ENCODE measurements around the gene PCDH1.
"Not testable (repeated sequence)": the region's sequence is repeated elsewhere in the genome, so short reads cannot be mapped to it uniquely, and the experiment has no call there.

Gene PCDH1

DNA sequence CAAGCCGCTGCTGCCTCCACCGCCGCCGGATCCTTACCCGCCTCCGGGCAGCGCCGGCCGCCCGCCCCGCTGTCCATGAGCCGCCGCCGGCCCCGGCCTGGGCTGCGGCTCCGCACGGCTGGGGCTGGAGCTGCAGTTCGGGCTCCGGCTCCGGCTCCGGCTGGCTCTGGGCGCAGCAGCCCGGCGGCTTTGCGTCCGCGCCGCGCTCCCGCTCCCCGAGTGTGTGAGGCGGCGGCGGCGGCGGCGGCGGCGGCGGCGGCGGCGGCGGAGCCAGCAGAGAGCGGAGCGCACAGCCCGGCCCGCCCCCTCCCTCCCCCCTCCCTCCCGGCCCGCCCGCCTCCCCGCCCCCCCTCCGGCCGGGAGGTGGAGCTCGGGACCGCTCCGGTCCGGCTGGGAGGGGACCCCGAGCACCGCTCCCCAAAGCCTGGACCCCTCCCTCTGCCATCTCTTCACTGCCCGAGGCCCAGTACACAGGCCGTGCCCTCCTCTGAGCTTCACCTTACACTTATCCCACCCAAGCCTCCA lies at the start of gene PCDH1:
Gene PCDH1 (minus strand): TSS at position 225 of the 525 bp plus-strand sequence. CDS start 148 bp downstream, at position 77.
- DNase-seq (ENCODE audit: low read depth): no peak

DNA sequence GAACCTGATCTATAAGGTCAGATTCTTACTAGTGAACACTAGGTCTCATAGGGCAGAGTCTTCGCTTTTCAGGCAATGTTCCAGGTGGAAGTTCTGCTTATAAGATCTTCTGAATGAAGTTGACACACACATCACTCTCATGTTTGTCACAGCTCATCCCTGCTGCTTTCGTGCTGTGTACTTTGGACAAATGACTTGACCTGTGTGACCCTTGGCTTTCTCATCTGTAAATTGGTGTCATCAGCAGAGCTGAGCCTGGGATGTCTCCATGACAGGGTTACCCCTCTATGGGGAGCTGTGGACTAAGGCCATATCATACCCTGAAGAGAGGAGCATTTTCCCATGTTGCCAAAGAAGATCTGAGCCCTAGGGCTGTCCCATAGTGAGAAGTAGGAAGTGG lies 48.2 kb upstream of the PCDH1 start:
- no peak for DNase-seq (ENCODE audit: low read depth)

DNA sequence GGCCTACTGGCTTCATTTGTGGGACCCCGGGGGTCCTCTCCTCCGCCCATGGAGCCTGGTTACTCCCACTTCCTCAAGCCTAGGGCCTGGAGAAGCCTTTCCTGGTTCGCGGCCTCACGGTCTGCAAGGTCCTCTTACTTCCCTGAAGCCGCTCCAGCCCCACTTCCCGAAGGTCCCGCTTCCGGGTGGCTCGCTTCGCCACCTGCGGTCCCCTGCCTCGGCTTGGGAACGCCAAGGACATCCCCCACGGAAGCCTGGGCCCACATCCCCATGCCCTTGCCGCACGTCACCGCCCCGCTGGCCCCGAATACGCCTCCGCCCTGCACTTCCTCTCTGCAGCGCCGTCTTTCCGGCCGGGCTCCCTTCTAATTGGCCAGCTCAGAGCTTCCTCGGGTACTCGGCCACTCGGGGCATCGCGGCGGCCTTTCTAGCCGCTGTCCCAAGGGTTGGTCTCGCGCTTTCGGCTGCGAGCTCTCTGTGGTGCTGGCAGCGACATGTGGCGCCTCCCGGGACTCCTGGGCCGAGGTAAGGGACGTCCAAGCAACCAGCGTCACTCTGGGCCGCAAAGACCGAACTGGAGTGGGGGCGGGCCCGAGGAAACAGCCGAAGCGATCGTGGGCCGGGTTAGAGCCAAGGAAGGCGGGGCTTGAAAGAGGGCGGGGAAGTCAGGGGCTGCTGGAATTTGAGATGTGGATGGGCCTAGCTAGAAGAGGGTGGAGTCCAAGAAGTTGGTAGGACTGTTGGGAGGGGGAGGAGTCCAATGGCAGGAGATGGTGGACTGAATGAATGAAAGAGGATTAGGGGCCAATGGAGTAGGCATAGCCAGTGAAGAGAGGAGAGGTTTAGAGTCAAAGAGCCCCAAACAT lies 45.5 kb upstream of the PCDH1 start, which contains the start of gene DELE1:
Gene DELE1 (plus strand): TSS at position 424 of the 866 bp plus-strand sequence. CDS start 71 bp downstream, at position 495.
- peak; percentile 90 for DNase-seq (ENCODE audit: low read depth)

DNA sequence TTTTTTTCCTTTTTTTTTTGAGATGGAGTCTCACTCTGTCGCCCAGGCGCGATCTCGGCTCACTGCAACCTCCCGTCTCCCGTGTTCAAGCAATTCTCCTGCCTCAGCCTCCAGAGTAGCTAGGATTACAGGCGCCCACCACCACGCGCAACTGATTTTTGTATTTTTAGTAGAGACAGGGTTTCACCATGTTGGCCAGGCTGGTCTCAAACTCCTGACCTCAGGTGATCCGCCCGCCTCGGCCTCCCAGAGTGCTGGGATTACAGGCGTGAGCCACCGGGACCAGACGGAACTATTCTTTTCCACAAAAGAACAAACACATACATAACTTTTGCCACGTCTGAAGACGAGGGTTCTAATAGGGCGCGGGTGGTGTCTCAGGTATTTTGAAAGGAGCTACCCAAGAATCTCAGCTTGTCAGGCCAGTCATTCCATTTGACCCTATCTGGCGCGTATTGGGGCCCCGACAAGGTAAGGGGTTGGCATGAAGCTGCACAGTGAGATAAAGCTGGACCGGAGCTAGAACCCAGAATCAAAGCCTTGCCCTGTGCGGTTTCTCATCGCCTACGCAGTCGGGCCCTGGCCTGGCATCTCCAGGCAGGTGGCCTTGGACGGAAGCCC lies 44.7 kb upstream of the PCDH1 start:
- DNase-seq (ENCODE audit: low read depth): not testable (repeated sequence)

DNA sequence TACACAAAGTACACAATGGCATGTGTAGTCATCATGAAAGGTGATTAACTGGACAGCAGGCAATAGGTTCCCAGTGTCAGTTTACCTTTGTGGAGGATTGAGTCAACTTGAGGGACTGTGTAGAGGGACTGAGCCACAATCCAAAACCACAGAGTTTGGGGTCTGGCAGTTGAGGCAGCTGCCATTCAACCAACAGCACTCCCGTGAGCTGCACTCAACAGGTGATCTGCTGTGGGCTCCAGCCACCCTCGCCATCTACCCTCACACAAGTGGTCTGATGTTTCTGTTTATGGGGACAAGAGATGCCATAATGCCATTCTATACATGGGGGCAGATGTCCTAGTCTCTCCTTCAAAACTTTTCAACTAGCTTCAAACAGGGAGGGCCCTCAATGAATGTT lies 42.6 kb upstream of the PCDH1 start:
- no peak for DNase-seq (ENCODE audit: low read depth)

DNA sequence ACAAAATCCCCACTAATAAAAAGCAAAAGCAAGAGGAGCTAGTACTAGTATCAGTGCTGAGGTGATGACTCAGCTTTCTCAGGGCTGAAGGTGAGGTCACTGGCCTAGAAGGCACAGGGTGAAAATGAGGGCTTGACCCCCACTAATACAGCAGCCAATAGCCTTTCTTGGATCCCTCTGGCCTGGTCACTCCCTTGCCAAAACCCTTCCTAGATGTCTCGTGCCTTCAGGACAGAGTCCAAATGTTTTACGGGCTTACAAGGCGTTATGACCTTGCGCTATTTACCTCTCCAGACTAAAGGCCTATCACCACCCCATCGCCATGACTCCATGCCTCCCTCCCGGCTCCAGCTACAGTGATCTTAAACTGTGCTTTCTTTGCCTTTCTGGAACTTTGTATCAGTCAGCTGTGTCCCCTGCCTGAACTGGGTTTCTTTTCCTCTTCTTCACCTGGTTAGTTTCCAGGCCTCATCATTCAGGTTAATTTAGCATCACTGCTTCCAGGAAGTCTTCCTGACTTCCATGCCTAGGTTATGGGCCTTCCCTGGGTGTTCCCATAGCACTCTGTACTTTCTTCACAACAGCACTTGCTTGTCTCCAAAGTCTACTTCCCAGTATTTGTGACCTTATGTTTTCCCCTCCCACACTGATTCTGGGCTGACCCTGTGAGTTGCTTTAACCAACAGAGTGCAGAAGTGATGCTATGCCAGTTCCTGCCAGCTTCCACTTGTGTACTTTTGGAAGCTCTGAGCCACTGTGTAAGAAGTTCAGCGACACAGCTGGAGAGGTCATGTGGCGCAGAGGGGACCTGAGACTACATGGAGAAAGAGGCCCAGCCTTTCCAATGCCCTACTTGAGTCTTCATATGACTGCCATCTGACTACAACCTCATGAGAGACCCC lies 41.3 kb upstream of the PCDH1 start:
- no peak for DNase-seq (ENCODE audit: low read depth)

DNA sequence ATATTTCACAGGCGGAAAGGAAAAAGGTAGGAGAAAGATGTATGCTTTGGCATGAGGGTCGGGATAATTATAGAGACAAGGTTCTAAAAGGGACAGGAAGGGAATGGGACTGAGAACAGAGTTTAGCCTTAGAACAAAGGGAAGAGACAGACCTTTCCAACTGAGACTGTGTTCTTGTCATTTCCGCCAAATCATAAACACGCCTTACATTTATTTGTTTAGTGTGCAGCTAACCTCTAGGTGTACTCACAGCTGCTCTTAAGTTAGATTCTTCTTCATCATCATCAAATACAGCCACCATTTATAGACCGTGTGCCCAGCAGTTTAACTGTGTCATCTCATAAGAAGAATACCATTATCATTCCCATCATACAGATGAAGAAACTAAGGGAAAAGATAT lies 39.5 kb upstream of the PCDH1 start:
- no peak for DNase-seq (ENCODE audit: low read depth)

DNA sequence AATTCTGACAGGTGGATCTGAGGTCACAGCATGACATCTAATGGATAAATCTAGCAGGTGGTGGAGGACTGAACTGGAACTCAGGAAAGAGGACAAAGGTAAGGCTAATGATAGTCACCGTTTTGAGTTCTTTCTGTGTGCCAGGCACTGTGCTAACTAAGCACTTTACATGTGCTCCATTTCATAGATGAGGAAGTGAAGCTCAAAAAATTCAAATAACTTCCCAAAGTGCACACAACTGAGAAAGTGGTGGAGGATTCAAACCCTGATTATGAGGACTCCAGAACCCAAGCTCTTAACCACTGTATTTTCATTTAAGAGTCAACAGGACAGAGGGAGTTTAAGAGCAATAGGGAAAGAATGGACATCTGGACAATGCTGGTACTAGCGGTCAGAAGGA lies 38.3 kb upstream of the PCDH1 start:
- no peak for DNase-seq (ENCODE audit: low read depth)

DNA sequence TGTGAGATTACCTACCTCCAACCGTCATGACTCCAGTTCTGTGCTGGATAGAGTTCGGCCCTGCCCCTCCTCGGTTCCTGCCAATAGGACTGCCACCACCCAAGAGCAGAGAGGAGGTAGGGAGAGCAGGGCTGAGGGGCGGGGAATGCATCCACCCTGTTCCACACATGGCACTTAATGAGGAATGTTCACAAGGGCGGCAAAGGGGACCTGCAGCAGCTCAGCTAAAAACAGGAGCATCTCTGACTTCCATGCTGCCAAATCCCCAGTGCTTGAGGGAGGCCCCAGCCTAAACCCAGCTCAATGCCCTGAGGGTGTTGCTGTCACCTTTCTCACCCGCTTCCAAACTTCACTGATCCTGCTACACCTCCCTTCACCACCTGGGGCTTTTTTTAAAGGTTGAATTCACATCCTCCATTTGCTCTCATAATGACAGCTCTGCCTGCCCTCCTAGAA lies 37.7 kb upstream of the PCDH1 start:
- DNase-seq (ENCODE audit: low read depth): no peak

DNA sequence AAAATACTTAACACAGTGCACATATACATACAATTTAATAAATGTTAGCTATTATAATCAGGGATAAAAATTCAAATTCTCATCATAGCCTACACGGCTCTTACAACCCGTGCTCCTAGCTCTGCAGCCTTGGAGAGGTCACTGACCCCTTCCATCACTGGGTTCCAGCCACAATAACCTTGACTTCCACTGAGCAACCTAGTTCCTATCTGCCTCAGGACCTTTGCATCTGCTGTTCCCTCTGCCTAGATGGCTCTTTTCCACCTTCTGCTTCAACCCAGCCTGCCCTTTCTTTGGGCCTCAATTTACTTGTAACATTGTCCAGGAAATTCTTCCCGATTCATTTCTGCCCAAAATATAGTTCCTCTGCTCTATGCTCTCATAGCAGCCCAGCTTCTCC lies 36.6 kb upstream of the PCDH1 start:
- no peak for DNase-seq (ENCODE audit: low read depth)

DNA sequence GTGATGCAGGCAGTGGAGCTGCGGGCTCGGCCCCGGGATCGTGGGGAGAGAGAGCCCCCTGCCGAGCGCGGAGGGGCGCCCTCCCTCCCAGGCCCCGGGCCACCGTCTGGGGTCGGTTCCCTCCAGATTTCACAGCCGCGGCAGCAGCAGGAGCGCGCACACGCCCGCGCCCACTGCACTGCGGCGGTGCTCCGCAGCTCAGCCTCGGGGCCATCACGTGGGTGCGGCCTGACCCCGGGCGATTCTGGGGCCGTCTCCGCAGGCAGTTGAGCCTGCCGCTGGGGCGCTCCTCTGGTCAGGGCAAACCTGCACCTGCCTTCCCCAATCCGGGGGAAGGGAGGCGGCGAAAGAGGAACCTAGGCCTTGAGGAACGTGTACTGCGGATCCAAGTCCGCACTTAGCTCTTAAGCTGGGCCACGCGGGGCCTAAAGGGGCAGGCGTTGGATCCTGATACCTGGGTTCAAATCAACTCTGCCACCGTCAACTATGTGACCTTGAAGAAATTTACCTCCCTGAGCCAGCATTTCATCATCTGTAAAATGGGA lies 36.1 kb upstream of the PCDH1 start:
- DNase-seq (ENCODE audit: low read depth): no peak

DNA sequence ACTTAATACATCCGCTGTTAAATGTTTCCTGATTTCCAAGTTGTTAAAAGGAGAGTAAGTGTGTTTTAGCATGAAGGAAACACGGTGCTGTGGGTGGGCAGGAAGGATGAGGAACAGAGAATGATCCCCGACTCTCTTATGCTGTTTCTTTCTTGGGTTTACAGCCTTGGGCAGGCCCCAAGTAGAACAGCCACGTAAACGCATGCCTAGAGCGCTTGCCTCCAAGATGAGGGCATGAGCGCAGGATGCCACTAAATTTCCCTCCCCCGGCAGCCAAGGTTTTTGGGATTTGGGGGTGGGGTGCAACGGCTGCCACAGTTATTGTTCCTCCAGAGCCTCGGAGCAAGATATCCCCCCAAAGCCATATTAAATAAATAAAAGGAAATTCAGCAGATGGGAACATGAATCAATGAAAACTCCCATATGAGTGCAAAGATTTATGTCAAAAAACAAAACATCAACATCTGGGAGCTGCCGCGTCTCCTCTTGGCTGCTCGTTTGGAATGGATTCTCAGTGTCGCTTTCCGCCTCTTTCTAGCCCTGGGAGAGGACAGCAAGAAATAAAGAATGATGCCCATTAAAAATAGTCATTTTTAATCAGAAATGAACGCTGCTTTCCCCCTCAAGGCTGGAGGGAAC lies 35.5 kb upstream of the PCDH1 start:
- no peak for DNase-seq (ENCODE audit: low read depth)

DNA sequence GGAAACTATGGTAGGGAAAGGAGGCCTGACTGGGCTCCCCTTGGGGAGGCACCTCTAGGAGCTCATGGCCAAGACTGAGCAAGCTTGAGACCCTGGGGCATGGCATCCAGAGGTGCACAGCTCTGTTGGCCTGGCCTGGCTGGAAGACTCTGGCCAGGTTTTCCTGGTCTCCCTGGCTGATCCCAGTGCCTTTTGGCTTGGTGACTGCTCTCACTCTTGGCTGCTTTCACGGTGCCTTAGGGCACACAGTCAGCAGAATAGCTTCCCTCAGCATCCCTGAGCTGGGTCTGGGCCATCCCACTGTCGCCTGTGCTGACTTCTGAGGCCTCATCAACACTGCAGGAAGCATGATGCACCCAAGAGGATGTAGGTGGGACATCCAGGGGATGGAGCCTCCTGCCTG lies 32.1 kb upstream of the PCDH1 start:
- DNase-seq (ENCODE audit: low read depth): no peak

DNA sequence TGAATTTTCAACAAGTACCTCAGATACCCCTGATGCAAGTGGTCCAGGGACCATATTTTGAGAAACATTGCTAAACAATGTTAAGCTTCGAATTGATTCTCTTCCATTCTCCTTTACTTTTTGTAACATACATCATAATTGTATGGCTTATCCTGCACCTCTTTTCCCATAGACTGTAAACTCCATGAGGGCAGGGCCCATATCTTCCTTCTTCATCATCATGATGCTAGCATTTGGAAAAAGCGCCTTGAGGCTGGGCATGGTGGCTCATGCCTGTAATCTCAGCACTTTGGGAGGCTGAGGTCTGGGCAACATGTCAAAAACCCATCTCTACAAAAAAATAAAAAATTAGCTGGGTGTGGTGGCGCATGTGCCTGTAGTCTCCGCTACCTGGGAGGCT lies 31.0 kb upstream of the PCDH1 start:
- no peak for DNase-seq (ENCODE audit: low read depth)

DNA sequence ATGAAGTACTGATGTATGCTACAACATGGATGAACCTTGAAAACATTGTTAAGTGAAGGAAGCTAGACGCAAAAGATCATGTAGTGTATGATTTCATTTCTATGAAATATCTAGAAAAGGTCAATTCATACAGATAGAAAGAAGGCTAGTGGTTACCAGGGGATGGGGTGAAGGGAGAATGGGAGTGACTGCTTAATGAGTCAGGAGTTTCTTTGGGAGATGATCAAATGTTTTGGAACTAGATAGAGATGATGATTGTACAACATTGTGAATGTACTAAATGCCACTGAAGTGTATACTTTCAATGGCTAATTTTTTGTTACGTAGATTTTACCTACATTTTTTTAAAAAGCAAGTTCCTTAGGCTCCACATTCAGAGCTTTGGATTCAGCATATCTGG lies 30.6 kb upstream of the PCDH1 start:
- no peak for DNase-seq (ENCODE audit: low read depth)

DNA sequence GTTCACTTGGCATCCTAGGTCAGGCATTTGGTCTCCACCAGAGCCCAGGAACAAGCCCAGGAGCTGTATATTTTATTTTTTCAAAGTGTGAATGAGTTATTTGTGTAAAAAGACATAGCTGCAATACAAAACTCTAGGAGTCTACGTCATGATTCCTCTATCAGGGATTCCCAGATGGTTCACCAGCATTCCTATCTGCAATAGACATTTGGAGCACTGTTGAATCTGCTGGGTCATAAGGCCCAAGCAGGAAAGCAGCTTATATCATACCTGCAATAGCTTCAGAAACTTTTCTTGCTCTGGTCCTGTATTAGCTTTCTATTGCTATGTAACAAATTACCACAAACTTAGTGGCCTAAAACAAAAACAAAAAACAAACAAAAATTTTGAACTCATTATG lies 28.8 kb upstream of the PCDH1 start:
- no peak for DNase-seq (ENCODE audit: low read depth)

DNA sequence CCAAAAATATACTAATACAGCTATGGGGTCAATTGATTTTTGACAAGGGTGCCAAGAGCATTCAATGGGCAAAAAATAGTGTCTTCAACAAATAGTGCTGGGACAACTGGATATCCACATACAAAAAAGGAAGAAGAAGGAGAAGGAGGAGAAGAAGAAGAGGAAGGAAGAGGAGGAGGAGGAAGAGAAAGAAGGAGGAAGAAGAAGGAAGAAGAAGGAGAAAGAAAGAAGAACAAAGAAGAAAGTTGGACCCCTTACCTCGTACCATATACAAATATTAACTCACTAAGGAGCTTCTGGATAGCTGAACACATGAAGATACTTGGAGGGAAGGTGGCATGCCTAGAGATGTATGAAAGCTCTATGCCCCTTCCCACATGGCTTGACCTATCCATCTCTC lies 28.3 kb upstream of the PCDH1 start:
- DNase-seq (ENCODE audit: low read depth): no peak

DNA sequence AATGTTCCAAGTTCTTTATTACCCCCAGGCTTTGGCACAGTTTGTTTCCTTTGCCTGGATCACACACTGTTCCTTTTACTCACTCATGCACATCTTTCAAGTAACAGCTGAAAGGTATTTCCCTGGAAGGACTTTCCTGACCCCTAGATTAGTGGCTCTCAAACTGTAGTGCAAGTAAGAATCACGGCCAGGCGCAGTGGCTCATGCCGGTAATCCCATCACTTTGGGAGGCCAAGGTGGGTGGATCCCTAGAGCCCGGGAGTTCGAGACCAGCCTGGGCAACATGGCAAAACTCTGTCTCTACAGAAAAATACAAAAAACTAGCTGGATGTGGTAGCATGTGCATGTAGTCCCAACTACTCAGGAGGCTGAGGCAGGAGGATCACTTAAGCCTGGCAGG lies 26.3 kb upstream of the PCDH1 start:
- DNase-seq (ENCODE audit: low read depth): no peak

DNA sequence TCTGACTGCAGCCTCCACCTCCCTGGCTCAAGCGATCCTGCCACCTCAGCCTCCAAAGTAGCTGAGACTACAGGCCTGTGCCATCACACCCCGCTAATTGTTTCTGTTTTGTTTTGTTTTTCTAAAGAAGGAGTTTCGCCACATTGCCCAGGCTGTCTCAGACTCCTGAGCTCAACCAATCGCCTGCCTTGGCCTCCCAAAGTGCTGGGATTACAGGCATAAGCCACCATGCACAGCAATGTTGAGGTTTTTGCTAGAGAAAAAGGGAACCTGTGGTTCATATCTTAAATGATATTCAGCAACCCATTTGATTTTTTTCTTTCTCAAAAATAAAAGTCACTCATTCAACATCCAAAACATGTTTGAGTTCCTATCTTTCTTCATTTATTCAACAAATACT lies 25.1 kb upstream of the PCDH1 start:
- DNase-seq (ENCODE audit: low read depth): no peak

DNA sequence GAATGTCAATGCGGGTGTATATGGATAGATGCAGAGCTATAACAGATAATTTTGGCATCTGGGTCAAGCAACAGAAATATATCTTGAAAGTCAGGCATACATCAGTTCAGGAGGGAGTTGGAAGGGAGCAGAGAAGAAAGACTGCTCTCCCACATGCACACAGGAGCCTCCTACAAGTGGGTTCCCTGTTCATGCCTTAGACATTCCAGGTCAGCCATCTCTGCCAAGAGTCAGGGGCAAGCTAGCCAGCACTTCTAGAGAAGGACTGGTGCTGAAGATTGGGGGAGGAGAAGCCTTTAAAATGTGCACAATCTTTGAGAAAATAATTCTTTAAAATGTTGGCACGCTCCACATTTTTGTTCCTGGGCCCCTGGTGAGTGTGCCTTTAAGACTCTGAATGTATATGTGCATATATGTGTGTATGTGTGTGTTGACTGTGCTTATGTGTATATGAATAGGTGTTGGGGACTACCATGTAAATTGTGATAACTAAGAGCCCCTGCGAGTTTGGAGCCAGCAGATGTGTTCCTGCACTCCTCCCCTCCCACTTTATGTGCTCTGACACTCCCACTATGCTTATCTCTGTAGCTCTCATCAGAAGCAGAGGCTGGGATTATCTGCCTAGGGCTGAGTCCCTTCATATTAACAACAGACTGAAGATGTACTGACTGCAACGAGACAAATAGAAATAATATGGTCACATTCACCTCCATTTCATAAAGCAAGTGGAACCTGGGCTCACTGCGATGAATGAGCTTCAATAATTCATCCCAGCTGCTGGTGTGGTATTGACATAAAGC lies 24.0 kb upstream of the PCDH1 start:
- DNase-seq (ENCODE audit: low read depth): no peak

All from stimulated activated CD8-positive, alpha-beta memory T cell treated with anti-CD3 and anti-CD28 coated beads, Interleukin-12 subunit alpha, Interleukin-12 subunit beta, amount 100 ng/mL, for 1 hour (primary cell).